Stimulated activated CD8-positive, alpha-beta memory T cell treated with anti-CD3 and anti-CD28 coated beads, Interleukin-4, amount 100 ng/mL, for 48 hours (primary cell): ENCODE results near the gene PDE8A.

ENCODE experiments used
- DNase-seq: peaks from one replicate; pipeline ENCODE4 v3.0.0-alpha.2; 2020

The PDE8A gene

GRCh38 chr15:85097250-85097649 lies 115.6 kb downstream of the PDE8A start:
- no peak for DNase-seq

DNA sequence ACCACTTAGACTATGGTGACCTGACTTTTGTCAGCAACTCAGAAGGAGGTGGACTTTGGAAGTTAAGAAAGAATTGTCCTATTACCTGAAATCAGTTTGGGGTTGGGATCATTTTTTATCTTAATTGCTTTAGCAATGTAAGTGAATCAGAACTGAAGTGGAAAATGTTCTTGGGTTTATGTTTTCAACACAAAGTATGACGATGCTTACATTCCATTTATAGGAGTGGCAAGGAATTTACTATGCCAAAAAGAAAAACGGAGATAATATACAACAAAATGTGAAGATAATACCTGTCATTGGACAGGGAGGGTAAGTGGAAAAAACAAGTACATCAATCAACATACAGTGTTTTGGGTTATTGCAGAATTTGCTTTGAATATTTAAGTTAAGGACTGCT lies 116.1 kb downstream of the PDE8A start:
- DNase-seq: no peak

DNA sequence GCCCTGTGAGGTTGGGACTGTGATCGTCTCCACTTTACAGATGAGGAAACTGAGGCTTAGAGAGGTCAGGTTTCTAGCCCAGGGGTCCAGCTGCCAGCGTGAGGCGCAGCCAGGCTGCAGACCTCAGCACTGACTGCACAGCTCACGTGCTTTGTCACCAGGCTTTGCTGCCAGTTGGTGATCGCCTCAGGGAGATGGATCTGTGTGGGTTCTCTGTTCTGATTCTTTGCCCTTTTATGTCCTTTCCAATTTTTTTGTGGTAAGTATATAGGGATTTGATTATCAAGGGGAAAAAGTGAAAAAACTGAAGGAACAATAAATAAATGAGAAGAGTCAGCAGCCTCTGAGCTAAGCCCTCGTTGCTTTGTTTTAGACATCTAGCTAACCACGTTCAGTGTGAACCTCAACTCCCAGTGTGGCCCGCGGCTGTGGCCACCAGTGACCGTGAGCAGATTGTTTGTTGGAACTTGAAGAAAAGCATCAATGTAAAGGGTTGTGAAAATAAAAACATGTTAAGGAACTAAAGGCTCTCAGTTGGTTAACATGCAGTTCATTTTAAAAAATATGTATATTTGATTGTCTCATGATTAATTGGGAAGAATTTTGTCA lies 117.6 kb downstream of the PDE8A start:
- no peak for DNase-seq

DNA sequence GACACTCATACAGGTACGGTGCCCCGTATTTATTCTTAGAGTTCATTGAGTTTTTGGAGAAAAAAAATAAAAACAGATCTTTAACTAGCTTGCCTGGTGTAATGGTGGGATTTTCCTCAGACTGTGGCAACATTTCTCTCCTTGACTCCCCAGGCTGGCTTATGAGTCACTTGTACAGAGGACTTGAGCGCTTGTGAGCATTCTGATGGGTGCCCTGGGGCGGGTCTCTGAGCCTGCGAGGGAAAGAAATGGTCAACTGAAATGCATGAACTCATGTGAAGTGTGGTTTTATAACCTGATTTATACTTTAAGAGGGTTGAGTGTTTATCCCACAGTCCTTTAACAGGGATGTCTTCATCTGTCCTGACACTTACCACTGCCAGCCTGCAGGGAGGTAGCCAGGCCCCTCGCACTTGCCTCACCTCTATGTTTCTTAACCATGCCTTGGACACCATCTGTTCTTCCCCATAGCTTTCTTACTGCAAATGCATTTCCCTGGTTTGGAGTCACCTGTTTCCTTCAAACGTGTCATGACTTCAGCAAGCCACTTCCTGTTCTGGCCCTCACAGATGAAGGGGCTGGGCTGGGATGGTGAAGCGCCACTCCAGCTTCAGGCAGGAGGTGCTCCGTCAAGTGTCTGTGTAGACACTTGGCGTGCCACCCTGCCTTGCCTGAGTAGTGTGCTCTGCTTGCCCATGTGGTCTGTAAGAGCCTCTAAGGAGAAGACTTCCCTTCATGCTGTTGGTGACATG lies 118.7 kb downstream of the PDE8A start:
- peak; percentile 26 for DNase-seq

GRCh38 chr15:85104584-85104983 lies 122.9 kb downstream of the PDE8A start:
- no peak for DNase-seq

DNA sequence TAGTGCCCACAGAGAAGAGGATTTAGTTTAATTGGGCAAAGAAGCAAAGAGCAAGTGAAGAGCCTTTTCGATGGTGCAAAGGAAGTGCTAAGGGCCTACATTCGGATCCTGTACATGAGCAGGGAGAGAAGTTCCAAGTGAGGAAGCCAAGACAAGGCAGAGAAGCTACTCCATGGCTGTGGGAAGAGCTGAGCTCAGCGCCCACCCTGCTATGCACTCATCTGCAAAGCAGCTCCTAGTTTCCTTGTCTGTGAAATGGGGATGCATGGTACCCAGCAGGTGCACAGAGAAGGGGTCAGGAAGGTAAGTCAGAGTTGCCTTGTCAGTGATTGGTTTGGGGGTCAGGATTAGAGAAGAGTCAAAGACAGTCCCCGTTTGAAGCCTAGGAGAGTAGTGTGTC lies 126.5 kb downstream of the PDE8A start:
- DNase-seq: no peak

DNA sequence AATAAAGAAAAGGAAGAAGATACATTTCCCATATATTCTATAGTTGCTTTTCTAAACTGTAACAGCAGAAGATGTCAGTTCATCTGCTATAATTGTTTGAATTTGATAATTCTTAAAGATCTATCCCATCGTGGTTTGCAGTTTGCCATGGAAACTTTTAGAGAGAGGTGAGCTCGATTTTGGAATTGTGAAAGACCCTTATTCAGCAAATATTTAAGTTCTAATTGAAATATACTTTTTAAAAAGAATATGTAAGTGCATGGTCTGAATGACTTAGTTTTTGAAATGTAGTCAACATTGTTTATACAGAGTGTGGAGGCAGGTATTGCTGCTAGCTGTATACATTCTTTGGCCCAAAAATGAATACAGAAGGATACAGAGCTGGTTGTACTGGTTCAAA lies 127.7 kb downstream of the PDE8A start:
- DNase-seq: no peak

DNA sequence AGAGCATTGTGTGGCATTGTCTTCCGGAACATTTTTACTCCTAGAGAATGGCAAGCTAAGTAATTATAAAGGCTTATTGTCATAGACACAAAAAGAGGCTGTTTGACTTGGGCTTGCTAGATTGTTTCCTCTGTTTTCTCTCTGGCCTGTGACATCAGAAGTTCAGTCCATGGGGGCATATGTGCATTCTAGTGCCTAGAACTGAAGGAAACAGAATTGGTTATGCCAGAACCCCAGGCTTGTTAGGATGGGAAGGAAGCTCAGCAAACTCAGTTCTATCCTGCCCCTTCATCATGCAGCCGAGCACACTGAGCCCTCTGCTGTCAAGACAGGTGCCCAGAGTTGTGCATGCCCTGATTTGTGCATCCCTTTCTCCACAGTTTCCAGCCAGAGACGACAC lies 131.3 kb downstream of the PDE8A start:
- no peak for DNase-seq

- no peak for DNase-seq
Observed at GRCh38 chr15:85114886-85115285, 133.2 kb downstream of the PDE8A start.

DNA sequence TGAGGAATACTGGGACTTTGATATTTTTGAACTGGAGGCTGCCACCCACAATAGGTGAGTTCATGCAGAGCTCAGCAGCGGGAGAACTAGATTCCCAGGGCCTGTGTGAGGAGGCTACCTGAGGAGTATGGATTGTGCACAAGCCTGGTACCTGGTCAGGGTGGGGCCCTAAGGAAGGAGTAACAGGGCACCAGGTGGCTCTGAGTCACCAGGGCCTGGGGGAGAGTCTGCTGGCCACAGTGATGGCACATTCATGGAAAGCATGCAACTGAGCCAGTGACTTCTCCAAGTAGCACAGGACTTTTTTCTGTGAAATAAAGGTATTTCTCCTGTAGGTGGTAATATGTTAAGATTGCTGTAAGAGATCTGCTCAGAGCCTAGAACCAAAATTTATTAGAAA lies 134.4 kb downstream of the PDE8A start:
- no peak for DNase-seq

DNA sequence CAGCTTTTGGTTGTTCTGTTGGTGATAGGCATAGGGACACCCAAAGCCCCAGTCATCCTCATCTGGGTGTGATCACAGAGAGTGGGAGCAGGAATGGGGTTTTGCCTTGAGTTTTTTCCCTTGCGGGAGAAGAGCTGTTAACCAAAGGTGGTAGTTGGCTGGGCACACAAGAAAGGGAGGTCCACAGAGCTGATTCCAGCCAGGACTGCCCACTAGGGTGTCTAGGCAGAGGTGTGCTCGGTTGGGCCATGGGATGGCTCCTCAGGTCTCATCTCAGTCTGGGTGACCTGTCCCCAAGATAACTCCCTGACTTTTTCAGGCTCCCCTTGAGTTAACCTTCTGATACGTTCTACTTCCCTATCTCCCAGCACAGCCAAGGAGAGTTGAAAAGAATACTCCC lies 134.8 kb downstream of the PDE8A start:
- no peak for DNase-seq

GRCh38 chr15:85116925-85117646 lies 135.4 kb downstream of the PDE8A start:
- peak; percentile 25 for DNase-seq

DNA sequence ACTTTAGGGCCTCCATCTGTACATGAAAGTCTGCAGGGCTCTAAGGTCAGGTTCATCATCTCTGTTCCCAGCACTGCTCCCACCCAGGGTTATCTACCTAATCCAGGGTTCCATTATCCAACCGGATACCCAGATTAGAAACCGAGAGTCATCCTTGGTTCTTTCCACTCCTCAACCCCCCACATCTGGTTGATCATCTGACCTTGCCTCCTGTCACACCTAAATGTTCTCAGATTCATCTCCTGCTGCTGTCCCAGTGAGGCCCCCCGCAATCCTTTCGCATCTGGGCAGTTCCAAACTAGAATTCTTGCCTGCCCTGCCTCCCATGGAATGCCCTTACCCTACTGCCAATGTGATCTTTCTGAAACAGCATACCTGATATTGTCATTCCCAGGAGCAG lies 136.5 kb downstream of the PDE8A start:
- no peak for DNase-seq

GRCh38 chr15:85118581-85118980 lies 136.9 kb downstream of the PDE8A start:
- DNase-seq: no peak

DNA sequence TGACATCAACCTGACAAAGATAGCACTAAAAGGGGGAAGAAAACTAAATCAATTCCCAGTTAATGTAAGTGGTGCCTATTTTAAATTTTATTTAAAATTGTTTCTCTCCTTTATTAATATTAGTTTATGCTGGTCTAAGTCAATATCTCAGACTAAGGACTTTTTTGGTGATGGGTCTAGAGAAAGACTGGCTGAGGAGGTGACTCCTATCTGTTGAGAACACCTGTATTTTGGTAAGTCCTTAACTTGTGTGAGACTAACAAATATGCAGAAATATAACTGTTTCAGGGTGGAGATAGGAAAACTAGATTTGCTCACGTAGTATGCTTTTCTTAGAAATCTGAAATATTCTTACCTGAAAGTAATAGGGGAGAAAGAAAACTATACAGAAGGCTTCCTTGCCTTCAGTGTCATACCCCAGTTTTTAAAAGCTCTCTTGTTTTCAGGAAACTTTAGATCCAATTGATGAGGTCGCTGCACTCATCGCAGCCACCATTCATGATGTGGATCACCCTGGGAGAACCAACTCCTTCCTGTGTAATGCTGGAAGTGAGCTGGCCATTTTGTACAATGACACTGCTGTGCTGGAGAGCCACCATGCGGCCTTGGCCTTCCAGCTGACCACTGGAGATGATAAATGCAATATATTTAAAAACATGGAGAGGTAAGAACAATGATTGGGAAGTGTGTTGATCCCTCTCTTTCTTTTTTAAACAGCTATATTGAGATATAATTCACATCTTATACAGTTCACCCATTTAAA lies 138.9 kb downstream of the PDE8A start:
- DNase-seq: no peak

GRCh38 chr15:85124173-85124572 lies 142.5 kb downstream of the PDE8A start:
- DNase-seq: no peak

GRCh38 chr15:85125056-85125661 lies 143.5 kb downstream of the PDE8A start:
- DNase-seq: no peak

DNA sequence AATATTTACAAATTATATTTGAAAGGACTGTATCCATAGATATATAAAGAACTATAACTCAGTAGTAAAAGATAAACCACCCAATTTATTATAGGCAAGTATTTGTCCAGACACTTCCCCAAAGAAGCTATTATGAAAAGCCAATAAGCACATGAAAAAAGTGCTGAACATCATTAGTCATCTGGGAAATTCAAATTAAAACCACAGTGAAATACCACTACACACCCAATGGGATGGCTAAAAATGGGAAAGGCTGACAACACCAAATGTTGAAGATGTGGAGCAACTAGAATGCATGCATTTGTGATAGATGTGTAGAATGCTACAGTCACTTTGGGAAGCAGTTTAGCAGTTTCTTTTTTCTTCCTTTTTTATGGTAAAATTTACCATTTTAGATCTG lies 147.0 kb downstream of the PDE8A start:
- DNase-seq: no peak

DNA sequence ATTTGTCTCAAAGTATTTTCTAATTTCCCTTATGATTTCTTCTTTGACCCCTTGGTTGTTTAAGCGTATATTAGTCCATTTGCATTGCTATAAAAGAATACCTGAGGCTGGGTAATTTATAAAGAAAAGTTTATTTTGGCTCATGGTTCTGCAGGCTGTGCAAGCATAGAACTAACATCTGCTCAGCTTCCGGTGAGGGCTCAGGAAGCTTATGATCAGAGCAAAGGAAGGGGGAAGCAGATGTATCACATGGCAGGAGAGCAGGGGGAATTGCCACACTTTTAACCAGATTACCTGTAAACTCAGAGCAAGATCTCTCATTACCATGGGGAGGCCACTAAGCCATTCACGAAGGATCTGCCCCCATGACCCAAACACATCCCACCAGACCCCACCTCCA lies 148.2 kb downstream of the PDE8A start:
- DNase-seq: no peak

DNA sequence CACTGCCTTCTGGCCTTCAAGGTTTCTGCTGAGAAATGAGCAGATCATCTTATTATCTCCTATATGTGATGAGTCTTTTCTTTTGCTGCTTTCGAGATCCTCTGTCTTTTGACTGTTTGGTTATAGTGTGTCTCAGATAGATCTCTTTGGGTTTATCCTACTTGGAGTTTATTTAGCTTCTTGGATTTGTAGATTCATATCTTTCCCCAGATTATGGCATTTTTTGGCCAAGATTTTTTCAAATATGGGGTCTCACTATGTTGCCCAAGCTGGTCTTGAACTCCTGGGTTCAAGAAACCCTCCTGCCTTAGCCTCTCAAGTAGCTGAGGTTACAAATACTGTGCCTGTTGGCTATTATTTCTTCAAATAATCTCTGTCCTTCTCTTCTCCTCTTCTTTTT lies 150.3 kb downstream of the PDE8A start:
- DNase-seq: no peak

GRCh38 chr15:85133709-85134108 lies 152.1 kb downstream of the PDE8A start:
- no peak for DNase-seq

DNA sequence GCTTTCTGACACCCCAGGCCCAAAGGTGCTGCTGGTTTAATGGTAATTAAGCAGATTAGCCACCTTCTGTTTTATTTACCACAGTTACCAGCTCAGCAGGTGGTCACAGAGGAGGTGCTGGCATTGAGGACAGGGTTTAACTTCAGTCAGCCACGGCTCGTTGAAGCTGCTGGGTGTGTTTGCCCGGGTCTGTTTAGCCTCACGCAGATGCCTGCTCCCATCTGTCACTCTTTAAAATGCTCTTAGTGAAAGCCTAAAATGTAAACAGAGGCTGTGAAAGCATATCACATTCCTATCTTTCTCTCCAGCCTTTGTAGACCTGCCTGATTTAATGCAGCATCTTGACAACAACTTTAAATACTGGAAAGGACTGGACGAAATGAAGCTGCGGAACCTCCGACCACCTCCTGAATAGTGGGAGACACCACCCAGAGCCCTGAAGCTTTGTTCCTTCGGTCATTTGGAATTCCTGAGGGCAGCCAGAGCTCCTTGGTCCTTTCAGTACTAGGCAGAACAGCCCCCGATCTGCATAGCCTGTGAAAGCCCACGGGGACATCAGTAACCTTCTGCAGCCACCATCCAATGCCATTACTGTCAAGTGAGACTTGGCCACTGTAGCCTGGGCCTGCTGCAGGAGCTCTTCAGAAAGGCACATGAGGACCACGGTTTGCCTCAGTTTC lies 156.0 kb downstream of the PDE8A start:
- no peak for DNase-seq
